GM10248 (cell line): ENCODE data around the gene IL17RB.

Experiments used
- CTCF ChIA-PET: fragments of 300-600 bp; sonication (Branson Sonifier 250); formaldehyde crosslinking; extraction: SDS; loops from one replicate; lab custom pipeline; 2021; ENCODE audit warnings: antibody characterized with exemption; lab: Yijun Ruan, JAX
- POLR2A ChIA-PET: fragments of 350-650 bp; sonication (Branson Sonifier 250); formaldehyde crosslinking; extraction: SDS; loops from one replicate; lab custom pipeline; 2020; ENCODE audit warnings: antibody characterized with exemption; lab: Yijun Ruan, JAX
- DNase-seq: peaks from one replicate; pipeline ENCODE4 v3.0.0; 2012; ENCODE audit errors: extremely low spot score
- CTCF ChIP-seq: IDR thresholded peaks from 2 replicates; pipeline ENCODE4 v1.5.1; 2012; ENCODE audit warnings: mild to moderate bottlenecking, low read depth; ENCODE audit errors: extremely low read depth, missing control alignments, control extremely low read depth

IL17RB gene

DNA sequence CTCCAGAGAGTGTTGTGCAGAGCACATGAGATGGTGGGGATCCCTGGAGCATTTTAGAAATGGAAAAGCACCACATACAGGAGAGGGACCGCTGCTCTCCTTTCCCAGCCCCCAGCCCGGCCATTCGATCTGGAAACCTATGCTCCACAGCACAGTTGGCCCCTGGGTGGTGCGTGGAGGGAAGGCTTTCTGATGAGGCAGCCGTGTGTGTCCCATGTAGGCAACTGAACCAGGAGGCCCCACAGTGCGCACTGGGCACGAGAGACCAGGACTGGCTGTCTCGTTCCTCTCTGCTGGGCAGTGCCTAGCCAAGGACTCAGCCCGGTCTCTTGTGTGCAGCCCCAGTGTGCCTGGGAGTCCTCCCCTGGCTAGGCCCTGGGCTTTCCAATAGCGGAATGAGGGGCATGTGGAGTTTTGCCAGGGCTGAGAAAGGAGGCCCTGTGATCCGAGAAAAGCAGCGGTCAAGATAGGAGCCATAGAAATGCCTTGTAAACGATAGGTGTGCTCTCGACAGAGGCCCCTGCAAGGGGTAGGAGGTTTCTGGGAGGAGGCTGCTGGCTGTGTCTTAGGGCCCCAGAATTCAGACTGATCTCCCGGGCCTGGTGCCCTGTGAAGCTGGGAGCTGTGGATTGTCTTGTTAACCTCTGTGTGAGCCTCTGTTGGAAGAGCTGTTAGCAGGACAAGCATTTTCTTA, 39.1 kb upstream of the IL17RB start:
- ChIA-PET POLR2A (no interaction called here), CTCF (no interaction called here)
- no peak for DNase-seq
- no peak for TF ChIP-seq CTCF

- no peak for TF ChIP-seq CTCF
- DNase-seq: no peak
- POLR2A ChIA-PET: no interaction called here
- CTCF ChIA-PET: no interaction called here
Measured at GRCh38 chr3:53808496-53808895, 37.9 kb upstream of the IL17RB start.

DNA sequence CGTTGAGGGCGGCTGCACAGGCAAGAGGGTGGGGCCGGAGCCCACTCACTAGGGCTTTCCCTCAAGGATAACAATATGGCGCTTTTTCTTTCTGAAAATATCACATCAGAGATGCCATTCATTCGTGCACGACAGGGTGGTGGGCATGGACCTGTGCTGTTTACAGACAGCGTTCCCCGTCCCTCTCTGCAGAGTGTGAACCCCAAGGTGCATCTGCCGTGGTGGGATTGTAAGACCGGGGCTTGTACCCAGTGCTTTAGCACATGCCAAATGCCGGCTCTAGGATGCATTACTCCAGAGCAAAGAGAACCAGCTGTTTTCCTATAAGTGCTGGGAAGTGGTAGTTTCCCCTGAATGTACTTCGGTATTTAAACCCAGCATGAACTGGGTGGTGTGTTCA, 37.1 kb upstream of the IL17RB start:
- no peak for TF ChIP-seq CTCF
- POLR2A ChIA-PET: no interaction called here
- DNase-seq: no peak
- CTCF ChIA-PET: interaction anchor here (1.6 kb wide), 1 partner anchor 13 kb away, joined by 4 read pairs; no protein-coding TSS in a partner anchor

GRCh38 chr3:53809764-53810400, 36.5 kb upstream of the IL17RB start:
- POLR2A ChIA-PET: no interaction called here
- CTCF ChIA-PET: interaction anchor here (1.6 kb wide), 1 partner anchor 12 kb away, joined by 4 read pairs; no protein-coding TSS in a partner anchor
- TF ChIP-seq CTCF: no peak
- DNase-seq: no peak

GRCh38 chr3:53811143-53811927, 35.0 kb upstream of the IL17RB start:
- DNase-seq: no peak
- POLR2A ChIA-PET: no interaction called here
- CTCF ChIA-PET: interaction anchor here (1.0 kb wide), 1 partner anchor 436 kb away, joined by 3 read pairs; no protein-coding TSS in a partner anchor
- no peak for TF ChIP-seq CTCF

DNA sequence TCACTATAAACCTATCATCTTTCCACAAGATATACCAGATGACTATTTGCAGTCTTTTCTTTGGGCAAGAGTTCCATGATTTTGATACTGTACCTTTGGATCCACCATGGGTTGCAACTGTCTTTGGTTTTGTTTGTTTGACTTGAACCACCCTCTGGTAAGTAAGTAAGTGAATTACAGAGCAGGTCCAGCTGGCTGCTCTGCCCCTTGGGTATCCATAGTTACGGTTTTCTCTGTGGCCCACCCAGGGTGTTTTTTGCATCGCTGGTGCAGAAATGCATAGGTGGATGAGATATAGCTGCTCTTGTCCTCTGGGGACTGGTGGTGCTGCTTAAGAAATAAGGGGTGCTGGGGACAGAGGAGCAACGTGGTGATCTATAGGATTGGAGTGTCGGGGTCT, 33.9 kb upstream of the IL17RB start:
- CTCF ChIA-PET: no interaction called here
- POLR2A ChIA-PET: no interaction called here
- no peak for TF ChIP-seq CTCF
- DNase-seq: no peak
